ENCODE measurements around the gene CFHR4. TPM values are rescaled to one million over a fixed set of nuclear protein-coding genes. Genes with fewer than 3 reads are reported as not detected.
"Not testable (repeated sequence)": the region's sequence is repeated elsewhere in the genome, so short reads cannot be mapped to it uniquely, and the experiment has no call there.

CFHR4 gene
- total and polyA plus RNA-seq, 2 of the 4 experiments (the other 2 are of a cell fraction): not detected

DNA sequence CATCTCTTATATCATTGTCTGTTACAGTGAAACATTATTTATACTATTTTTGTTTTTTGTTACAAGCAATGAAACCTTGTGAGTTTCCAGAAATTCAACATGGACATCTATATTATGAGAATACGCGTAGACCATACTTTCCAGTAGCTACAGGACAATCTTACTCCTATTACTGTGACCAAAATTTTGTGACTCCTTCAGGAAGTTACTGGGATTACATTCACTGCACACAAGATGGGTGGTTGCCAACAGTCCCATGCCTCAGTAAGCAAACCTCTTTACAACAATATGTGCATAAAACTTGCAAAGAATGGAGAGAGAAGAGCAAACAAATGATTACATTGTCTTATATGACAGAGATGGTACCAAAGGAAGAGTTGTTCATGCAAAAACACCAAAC lies 22.4 kb downstream of the CFHR4 start:
- no peak overlapping the region for H2AK9ac ChIP-seq (replicated peaks; ENCODE audit: low read depth, low read length, poor library complexity)
- H3K14ac ChIP-seq (replicated peaks; ENCODE audit: low read depth, low read length): no peak overlapping the region
- H2AK5ac ChIP-seq (ENCODE audit: low read depth, low read length): no peak overlapping the region
- no TSS peak for BruUV-seq (replicated peaks)
- no peak overlapping the region for H2BK20ac ChIP-seq (ENCODE audit: low read depth, low read length)
- H3K4me2 ChIP-seq (ENCODE audit: low read depth, low read length): no peak overlapping the region
- dilution Hi-C loops (cut with HindIII; ENCODE audit: low sequenced_read_pairs, unreplicated experiment): no loop called here
- DNase-seq (peak; percentile 7), ATAC-seq (ENCODE audit: low read depth) (no peak)
- H4K5ac ChIP-seq (ENCODE audit: low read depth, low read length): no peak overlapping the region
- ChIA-PET CTCF (no interaction called here), POLR2A (ENCODE audit: unreplicated experiment) (no interaction called here)
- H3K79me1 ChIP-seq (ENCODE audit: low read depth in 1 of 2, low read length in 2 of 2): no peaks in the 10 kb centered on the region
- H2BK15ac ChIP-seq (ENCODE audit: low read depth, low read length): no peak overlapping the region
- no peaks in the 10 kb centered on the region for H3K9me3 ChIP-seq (ENCODE audit: control insufficient read depth, insufficient read depth, low read length)
- no peaks in the 10 kb centered on the region for H3K9me1 ChIP-seq (ENCODE audit: insufficient read depth, low read length)
- in situ Hi-C loops (cut with MboI; ENCODE audit: low sequenced_read_pairs): no loop called here
- no peaks in the 10 kb centered on the region for H3K36me3 ChIP-seq (ENCODE audit: control insufficient read depth, insufficient read depth, low read length)
- no peaks in the 10 kb centered on the region for H3K27me3 ChIP-seq (ENCODE audit: control insufficient read depth, insufficient read depth, low read length)
- H4K91ac ChIP-seq (ENCODE audit: insufficient read depth, low read depth, low read length): no peak overlapping the region
- TF ChIP-seq, protein P1, sequence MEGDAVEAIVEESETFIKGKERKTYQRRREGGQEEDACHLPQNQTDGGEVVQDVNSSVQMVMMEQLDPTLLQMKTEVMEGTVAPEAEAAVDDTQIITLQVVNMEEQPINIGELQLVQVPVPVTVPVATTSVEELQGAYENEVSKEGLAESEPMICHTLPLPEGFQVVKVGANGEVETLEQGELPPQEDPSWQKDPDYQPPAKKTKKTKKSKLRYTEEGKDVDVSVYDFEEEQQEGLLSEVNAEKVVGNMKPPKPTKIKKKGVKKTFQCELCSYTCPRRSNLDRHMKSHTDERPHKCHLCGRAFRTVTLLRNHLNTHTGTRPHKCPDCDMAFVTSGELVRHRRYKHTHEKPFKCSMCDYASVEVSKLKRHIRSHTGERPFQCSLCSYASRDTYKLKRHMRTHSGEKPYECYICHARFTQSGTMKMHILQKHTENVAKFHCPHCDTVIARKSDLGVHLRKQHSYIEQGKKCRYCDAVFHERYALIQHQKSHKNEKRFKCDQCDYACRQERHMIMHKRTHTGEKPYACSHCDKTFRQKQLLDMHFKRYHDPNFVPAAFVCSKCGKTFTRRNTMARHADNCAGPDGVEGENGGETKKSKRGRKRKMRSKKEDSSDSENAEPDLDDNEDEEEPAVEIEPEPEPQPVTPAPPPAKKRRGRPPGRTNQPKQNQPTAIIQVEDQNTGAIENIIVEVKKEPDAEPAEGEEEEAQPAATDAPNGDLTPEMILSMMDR (conservative IDR thresholded peaks at IDR 0.05; ENCODE audit: low read depth, low read length): 0 out of 2 replicates have a peak, but pooled peaks have one; percentile 1
- TF ChIP-seq CEBPB (IDR thresholded peaks at IDR 0.05; ENCODE audit: low read depth, low read length) (no peak), NFE2L2 (IDR thresholded peaks at IDR 0.05; ENCODE audit: low read depth, low read length) (no peak), RFX5 (IDR thresholded peaks at IDR 0.05; ENCODE audit: low read depth, low read length) (no peak)
- H3K23ac ChIP-seq (ENCODE audit: low read depth, low read length): no peak overlapping the region
- intact Hi-C loops (cut with micrococcal nuclease): no loop called here
- H4K8ac ChIP-seq (ENCODE audit: low read depth in 2 of 2, low read length in 2 of 2): no peak overlapping the region
- H2AFZ ChIP-seq (replicated peaks; ENCODE audit: low read length, poor library complexity): no peak overlapping the region
- H3K4me1 ChIP-seq (ENCODE audit: control insufficient read depth, insufficient read depth, low read length): no peaks in the 10 kb centered on the region
- no peak overlapping the region for H3K4me3 ChIP-seq (ENCODE audit: insufficient read depth, low read depth, low read length)
- H2BK120ac ChIP-seq (ENCODE audit: low read depth, low read length): no peak overlapping the region
- no peak overlapping the region for H2BK5ac ChIP-seq (ENCODE audit: low read depth, low read length, poor library complexity, severe bottlenecking)
- no peak overlapping the region for H3K56ac ChIP-seq (ENCODE audit: extremely low read depth, insufficient read depth, low read length)
- no peak overlapping the region for H3K4ac ChIP-seq (ENCODE audit: low read depth, low read length)
- H3K18ac ChIP-seq (ENCODE audit: low read depth, low read length): no peak overlapping the region
- H3K27ac ChIP-seq (ENCODE audit: insufficient read depth, low read length): no peak overlapping the region
- WGBS, 2 experiments (ENCODE audit: extremely low coverage in 2 of 2, insufficient read length in 1 of 2): no CpG with 5 or more reads among the region's 2 CpGs
- H3K9ac ChIP-seq (ENCODE audit: low read depth, low read length): no peak overlapping the region
- no peaks in the 10 kb centered on the region for H4K20me1 ChIP-seq (ENCODE audit: insufficient read depth, low read length)

GRCh38 chr1:196912283-196912682 lies 24.4 kb downstream of the CFHR4 start:
- H3K27me3 ChIP-seq (ENCODE audit: control insufficient read depth, insufficient read depth, low read length); H4K8ac ChIP-seq (ENCODE audit: low read depth in 2 of 2, low read length in 2 of 2); CTCF ChIA-PET; POLR2A ChIA-PET (ENCODE audit: unreplicated experiment); H4K91ac ChIP-seq (ENCODE audit: insufficient read depth, low read depth, low read length); H3K9ac ChIP-seq (ENCODE audit: low read depth, low read length); H3K18ac ChIP-seq (ENCODE audit: low read depth, low read length); intact Hi-C loops (cut with micrococcal nuclease); H3K56ac ChIP-seq (ENCODE audit: extremely low read depth, insufficient read depth, low read length); H2BK15ac ChIP-seq (ENCODE audit: low read depth, low read length); H3K4me1 ChIP-seq (ENCODE audit: control insufficient read depth, insufficient read depth, low read length); H4K20me1 ChIP-seq (ENCODE audit: insufficient read depth, low read length); H3K9me3 ChIP-seq (ENCODE audit: control insufficient read depth, insufficient read depth, low read length); BruUV-seq (replicated peaks); H3K27ac ChIP-seq (ENCODE audit: insufficient read depth, low read length); H4K5ac ChIP-seq (ENCODE audit: low read depth, low read length); H3K4me3 ChIP-seq (ENCODE audit: insufficient read depth, low read depth, low read length); H3K36me3 ChIP-seq (ENCODE audit: control insufficient read depth, insufficient read depth, low read length); H2BK120ac ChIP-seq (ENCODE audit: low read depth, low read length); H3K4me2 ChIP-seq (ENCODE audit: low read depth, low read length); in situ Hi-C loops (cut with MboI; ENCODE audit: low sequenced_read_pairs); H3K14ac ChIP-seq (replicated peaks; ENCODE audit: low read depth, low read length); dilution Hi-C loops (cut with HindIII; ENCODE audit: low sequenced_read_pairs, unreplicated experiment); H2AFZ ChIP-seq (replicated peaks; ENCODE audit: low read length, poor library complexity); ATAC-seq (ENCODE audit: low read depth); H2BK5ac ChIP-seq (ENCODE audit: low read depth, low read length, poor library complexity, severe bottlenecking); H3K9me1 ChIP-seq (ENCODE audit: insufficient read depth, low read length); DNase-seq; H2AK9ac ChIP-seq (replicated peaks; ENCODE audit: low read depth, low read length, poor library complexity); H2AK5ac ChIP-seq (ENCODE audit: low read depth, low read length); H3K23ac ChIP-seq (ENCODE audit: low read depth, low read length); H3K4ac ChIP-seq (ENCODE audit: low read depth, low read length); H3K79me1 ChIP-seq (ENCODE audit: low read depth in 1 of 2, low read length in 2 of 2); H2BK20ac ChIP-seq (ENCODE audit: low read depth, low read length): not testable (repeated sequence)
- WGBS, 2 experiments (ENCODE audit: extremely low coverage in 2 of 2, insufficient read length in 1 of 2): no CpG with 5 or more reads among the region's 5 CpGs
